PC-9 (cell line): ENCODE measurements around the gene PCDHGA8.

Source experiments
- CTCF ChIP-seq: fragments of 200-600 bp; sonication (generic); conservative IDR thresholded peaks from 2 replicates; pipeline ENCODE4 v1.6.1; 2017; ENCODE audit warnings: mixed run types, antibody characterized with exemption, mild to moderate bottlenecking, moderate library complexity
- EZH2 ChIP-seq: fragments of 200-600 bp; sonication (generic); IDR thresholded peaks from 2 replicates; pipeline ENCODE4 v1.8.0; 2017; ENCODE audit warnings: antibody characterized with exemption, low read depth

GRCh38 chr5:141345327-141345726 lies 47.1 kb upstream of the PCDHGA8 start:
- TF ChIP-seq CTCF = no peak
- no peak for TF ChIP-seq EZH2
